IPS DF 4.7 (cell line): ENCODE measurements around the gene HSPA4.
"Not testable (repeated sequence)": the region's sequence is repeated elsewhere in the genome, so short reads cannot be mapped to it uniquely, and the experiment has no call there.

ENCODE experiments used
- DNase-seq: peaks from one replicate; pipeline ENCODE4 v3.0.0-alpha.2; 2013; ENCODE audit warnings: low spot score; ENCODE audit errors: extremely low read depth

Gene HSPA4

GRCh38 chr5:133051542-133052316 lies at the start of gene HSPA4:
Gene HSPA4 (plus strand): TSS chr5:133052013. CDS start chr5:133052251, 238 bp downstream.
- peak; percentile 93 for DNase-seq

- DNase-seq, result no peak
Measured at GRCh38 chr5:133006653-133007052, 45.2 kb upstream of the HSPA4 start.

DNA sequence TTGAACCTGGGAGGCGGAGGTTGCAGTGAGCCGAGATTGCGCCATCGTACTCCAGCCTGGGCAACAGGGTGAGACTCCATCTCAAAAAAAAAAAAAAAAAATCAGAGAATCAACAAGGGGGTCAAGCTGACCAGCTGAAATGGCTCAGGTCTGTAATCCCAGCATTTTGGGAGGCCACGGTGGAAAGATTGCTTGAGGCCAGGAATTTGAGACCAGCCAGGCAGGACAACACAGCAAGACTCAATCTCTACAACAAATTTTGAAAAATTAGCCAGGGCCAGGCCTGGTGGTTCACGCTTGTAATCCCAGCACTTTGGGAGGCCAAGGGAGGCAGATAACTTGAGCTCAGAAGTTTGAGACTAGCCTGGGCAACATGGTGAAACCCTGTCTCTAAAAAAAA lies 43.4 kb upstream of the HSPA4 start:
- DNase-seq, result not testable (repeated sequence)

- no peak for DNase-seq
Measured at GRCh38 chr5:133015466-133015865, 36.3 kb upstream of the HSPA4 start.

GRCh38 chr5:133017964-133018363 lies 33.8 kb upstream of the HSPA4 start:
- DNase-seq, result no peak

- not testable (repeated sequence) for DNase-seq
Measured at GRCh38 chr5:133019471-133019870, 32.3 kb upstream of the HSPA4 start.

GRCh38 chr5:133025804-133026663 lies 25.8 kb upstream of the HSPA4 start, which contains the start of gene ZCCHC10:
Gene ZCCHC10 (minus strand): TSS chr5:133026549. CDS start chr5:133026537, 12 bp downstream.
- DNase-seq, result peak; percentile 81

GRCh38 chr5:133026664-133027153 lies 25.1 kb upstream of the HSPA4 start:
- no peak for DNase-seq

DNA sequence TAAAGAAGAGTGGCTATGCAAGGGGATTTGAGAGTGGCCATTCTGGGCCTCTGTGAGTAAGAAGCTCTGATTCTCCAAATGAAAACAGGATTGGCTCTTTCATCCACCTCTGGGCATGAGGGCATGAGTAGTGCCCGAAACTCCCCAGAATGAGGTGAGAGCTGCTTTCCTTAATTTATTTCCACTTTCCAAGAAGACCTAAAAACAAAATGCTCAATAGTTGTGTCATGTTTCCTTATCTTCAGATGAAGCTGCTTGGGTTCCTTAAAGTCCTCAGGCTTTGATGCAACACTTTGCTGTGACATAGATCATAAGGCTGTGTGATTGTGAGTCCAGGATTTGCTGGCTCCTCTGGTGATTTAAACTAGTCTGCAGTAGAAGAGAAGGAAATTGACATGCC lies 22.4 kb upstream of the HSPA4 start:
- no peak for DNase-seq

DNA sequence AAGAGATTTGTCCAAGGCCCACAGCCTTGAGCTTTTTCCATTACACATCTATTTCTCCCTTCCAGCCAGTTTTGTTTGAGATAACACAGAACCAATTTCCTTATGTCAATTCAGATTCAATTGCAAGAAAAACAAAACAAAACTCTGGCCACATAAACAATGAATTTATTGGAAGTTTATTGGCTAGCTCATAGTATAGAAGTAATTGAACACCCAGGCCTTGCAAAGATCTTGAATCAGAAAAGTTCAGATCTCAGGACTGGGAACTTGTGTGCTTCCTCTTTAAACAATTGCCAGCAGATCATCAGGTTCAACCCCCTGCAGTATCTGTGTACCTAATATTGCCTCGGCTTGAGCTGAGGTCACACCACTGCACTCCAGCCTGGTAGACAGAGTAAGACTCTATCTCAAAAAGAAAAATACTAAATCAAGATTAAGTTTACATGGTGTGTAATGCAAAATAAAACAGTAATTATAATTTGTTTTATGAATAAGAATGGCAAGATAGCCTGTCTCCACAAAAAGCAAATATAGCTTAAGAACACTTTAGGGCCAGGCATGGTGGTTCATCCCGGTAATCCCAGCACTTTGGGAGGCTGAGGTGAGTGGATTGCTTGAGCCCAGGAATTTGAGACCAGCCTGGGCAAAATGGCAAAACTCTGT lies 21.3 kb upstream of the HSPA4 start:
- no peak for DNase-seq

- DNase-seq, result no peak
Measured at GRCh38 chr5:133032852-133033742, 18.7 kb upstream of the HSPA4 start.

DNA sequence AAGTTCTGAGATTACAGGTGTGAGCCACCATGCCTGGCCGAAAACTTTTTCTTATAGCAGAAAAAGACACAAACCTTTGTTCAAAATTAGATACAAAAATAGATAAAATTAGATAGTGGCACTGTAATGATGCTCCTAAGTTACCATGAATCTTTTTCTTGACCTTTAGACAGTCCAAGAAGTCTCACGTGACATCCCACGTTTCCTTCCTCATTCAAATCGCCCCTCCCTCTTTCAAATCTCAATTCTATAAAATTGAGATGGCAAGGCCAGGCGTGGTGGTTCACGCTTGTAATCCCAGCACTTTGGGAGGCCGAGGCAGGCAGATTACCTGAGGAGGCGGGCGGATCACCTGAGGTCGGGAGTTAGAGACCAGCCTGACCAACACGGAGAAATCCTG lies 17.7 kb upstream of the HSPA4 start:
- no peak for DNase-seq

- DNase-seq, result no peak
Measured at GRCh38 chr5:133035224-133035623, 16.6 kb upstream of the HSPA4 start.

DNA sequence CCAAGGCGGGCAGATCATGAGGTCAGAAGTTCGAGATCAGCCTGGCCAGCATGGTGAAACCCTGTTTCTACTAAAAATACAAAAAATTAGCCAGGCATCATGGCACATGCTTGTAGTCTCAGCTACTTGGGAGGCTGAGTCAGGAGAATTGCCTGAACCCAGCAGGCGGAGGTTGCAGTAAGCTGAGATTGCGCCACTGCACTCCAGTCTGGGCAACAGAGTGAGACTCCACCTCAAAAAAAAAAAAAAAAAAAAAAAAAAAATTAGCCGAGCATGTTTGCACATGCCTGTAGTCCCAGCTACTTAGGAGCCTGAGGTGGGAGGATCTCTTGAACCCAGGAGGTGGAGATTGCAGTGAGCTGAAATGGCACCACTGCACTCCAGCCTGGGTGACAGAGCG lies 15.1 kb upstream of the HSPA4 start:
- DNase-seq, result not testable (repeated sequence)

DNA sequence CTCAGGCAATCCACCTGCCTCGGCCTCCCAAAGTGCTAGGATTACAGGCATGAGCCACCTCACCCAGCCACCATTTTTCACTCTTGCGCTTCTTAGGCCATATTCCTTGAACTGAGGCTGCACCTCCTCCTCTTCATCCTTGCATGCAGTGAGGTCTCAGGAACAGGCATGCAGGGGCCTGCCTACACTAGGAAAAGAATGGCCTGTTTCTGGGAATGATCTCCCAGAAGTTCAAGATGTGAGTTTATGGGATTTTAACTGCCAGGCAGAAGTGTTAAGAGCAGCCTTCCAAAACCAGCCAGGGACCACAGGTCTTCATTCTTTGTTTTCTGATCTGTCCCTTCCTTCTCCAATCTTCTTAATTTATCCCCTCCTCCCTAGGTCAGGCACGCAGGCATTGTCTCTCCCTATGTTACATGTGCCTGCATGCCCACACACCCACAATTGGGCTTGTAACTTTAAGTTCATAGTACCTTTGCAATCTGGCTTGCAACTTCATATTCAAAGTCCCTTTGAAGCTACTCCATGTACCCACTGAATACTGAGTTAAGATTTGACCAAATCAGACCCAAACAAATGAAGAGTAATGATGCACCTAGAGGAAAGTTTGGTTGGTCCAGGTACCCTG lies 10.5 kb upstream of the HSPA4 start:
- DNase-seq, result no peak

DNA sequence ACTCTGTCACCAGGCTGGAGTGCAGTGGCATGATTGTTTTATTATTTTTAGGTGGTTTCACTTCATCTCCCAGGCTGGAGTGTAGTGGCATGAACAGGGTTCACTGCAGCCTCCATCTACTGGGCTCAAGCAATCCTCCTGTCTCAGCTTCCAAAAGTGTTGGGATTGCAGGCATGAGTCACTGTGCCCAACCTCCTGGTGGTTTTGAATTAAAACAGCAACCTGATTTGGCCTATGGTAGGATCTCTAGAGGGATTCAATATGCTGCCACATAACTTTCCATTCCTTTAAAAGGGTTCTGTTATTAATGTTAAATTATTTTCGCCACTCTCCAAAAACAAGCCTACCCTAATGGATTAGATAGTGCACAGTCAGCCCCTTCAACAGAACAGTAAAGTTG lies 9.9 kb upstream of the HSPA4 start:
- DNase-seq, result no peak

DNA sequence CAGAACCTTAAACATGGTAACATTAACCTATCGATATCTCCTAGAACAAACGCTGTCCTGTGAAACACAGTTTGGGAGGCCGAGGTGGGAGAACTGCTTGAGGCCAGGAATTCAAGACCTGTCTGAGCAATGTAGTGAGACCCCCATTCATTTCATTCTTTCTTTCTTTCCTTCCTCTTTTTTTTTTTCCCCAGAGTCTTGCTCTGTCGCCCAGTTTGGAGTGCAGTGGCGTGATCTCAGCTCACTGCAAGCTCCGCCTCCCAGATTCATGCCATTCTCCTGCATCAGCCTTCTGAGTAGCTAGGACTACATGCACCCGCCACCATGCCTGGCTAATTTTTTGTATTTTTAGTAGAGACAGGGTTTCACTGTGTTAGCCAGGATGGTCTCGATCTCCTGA lies 5.3 kb upstream of the HSPA4 start:
- not testable (repeated sequence) for DNase-seq

DNA sequence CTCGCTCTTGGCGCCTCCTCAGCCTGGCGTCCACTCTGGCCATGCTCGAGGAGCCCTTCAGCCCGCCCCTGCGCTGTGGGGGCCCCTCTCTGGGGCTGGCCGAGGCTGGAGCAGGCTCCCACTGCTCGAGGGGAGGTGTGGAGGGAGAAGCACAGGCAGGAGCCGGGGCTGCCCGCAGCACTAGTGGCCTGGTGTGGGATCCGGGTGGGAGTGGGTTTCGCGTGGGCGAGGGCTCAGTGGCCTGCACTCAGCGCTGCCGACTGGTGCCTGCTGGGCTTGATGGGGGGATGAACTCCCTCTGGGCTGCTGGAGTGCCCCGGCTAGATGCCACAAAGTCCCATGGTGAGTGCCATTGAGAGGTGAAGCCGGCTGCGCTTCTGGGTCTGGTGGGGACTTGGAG lies 4.4 kb upstream of the HSPA4 start:
- no peak for DNase-seq

- no peak for DNase-seq
Measured at GRCh38 chr5:133048993-133049725, 2.7 kb upstream of the HSPA4 start.

DNA sequence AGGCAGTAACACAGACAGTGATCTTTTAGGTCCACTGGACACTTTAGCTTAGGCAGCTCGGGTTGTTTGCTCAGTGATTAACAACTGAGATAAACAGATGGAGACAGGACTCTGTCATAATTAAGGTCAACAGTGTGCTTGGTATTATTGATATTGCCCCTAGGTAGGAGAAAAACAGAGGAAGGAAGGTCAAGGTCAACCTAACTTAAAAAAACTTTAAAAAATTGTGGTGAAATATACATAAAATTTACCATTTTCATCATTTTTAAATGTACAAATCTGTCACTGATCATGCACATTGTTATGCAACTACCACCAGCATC lies 2.1 kb upstream of the HSPA4 start:
- DNase-seq, result no peak
